GM12864 (cell line): ENCODE data around the gene HTRA3.

ENCODE experiments used
- DNase-seq: peaks from one replicate; pipeline ENCODE4 v3.0.0-alpha.2; 2011; ENCODE audit warnings: low read depth
- H3K4me3 ChIP-seq: 2 replicates; pipeline ENCODE4 v1.5.1; 2011; ENCODE audit warnings: mild to moderate bottlenecking, low read depth, low read length, control low read depth
- CTCF ChIP-seq: IDR thresholded peaks from 2 replicates; pipeline ENCODE4 v1.5.1; 2011; ENCODE audit warnings: low read depth, mild to moderate bottlenecking, moderate library complexity, low read length, control low read depth, inconsistent platforms; ENCODE audit errors: missing control alignments

Gene HTRA3

DNA sequence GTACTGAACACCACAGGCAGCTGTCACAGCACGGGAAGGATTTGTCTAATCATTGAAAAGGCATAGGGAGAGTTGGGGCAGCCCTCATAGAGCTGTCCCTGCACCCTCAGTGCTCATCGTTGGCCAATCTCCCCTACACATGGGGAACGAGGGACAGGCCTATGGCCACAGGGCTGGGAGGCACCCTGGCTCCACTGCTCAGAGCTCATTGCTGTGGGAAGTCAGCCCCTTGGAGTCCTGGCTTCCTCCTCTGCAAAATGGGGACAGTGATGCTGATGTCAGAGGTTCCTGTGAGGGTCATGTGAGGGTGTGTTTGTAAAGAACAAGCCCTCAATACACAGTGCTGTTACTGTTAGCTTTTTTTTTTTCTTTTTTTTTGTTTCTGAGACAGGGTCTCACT lies 19.3 kb upstream of the HTRA3 start:
- no peak overlapping the region for H3K4me3 ChIP-seq
- DNase-seq = no peak
- TF ChIP-seq CTCF = no peak

DNA sequence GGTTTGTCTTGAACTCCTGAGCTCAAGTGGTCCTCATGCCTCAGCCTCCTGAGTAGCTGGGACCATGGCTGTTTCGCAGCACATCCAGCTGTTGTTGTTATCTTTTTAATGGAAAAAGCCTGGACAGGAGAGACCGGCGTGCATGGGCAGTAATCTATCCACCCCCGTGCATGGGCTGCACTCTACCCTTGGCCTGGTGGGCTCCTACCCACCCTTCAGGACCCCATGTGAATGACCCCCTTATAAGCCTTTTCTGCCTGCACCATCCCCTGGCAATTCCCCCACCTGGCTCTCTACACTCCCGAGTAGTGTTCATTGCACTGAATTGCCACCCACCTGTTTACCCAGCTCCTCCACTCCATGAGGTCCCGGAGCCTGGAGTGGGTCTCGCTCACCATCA lies 18.9 kb upstream of the HTRA3 start:
- no peak overlapping the region for H3K4me3 ChIP-seq
- DNase-seq = no peak
- TF ChIP-seq CTCF = no peak

DNA sequence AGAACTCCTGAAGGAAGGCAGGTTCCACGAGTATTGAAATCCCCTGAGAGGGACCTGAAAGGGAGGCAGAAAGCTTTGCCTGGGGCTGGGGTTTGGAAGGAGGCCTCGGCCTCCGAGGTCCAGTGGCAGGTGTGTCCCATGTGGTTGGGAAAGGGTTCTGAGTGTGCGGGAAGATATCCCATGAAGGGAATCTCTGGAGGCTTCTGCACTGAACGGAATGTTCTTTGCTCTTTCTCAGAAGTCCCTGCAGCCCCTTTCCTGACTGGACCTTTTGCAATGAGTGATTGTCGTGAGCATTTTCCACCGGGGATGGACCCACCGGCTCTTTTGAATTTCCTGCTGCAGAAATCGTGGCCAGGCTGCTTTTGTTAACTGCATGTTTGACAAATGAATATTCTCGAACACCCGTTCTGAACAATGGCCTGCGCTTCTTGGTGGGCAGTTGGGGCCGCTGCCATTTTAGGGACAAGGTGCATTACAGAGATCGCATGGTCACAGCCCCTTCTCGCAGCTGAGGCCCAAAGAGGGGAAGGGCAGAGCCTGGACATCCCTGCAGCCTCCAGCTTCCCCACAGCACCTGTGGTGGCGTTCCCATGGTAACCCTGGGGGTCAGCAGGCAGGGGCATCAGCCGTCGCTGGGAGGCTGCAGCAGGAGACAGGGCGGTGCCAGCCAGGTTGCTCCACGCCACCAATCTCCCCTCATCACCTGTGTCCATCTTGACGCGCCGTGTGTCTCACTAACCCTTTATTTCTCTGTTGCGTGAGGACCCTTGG lies 18.3 kb upstream of the HTRA3 start:
- H3K4me3 ChIP-seq = no peak overlapping the region
- no peak for DNase-seq
- no peak for TF ChIP-seq CTCF

GRCh38 chr4:8252301-8253173 lies 17.0 kb upstream of the HTRA3 start:
- DNase-seq = no peak
- TF ChIP-seq CTCF = no peak
- no peak overlapping the region for H3K4me3 ChIP-seq

GRCh38 chr4:8254076-8254475 lies 15.5 kb upstream of the HTRA3 start:
- no peak overlapping the region for H3K4me3 ChIP-seq
- no peak for TF ChIP-seq CTCF
- DNase-seq = no peak

GRCh38 chr4:8255698-8256441 lies 13.7 kb upstream of the HTRA3 start:
- no peak for TF ChIP-seq CTCF
- no peak overlapping the region for H3K4me3 ChIP-seq
- DNase-seq = no peak
